ENCODE data around the gene AKR1E2. TPM values are rescaled to one million over a fixed set of nuclear protein-coding genes. Genes with fewer than 3 reads are reported as not detected.

Gene AKR1E2
- total RNA-seq, 2 donors from 2014 or later, result 1.8 to 16.2 TPM

- DNase-seq (ENCODE audit: low spot score), result peak; percentile 2
- 97% methylated on average over 23 of the region's 25 CpGs for WGBS
- no peak for TF ChIP-seq POLR2AphosphoS5 (IDR thresholded peaks at IDR 0.05)
- no peak for TF ChIP-seq POLR2A (IDR thresholded peaks at IDR 0.05)
- TF ChIP-seq, protein P1, sequence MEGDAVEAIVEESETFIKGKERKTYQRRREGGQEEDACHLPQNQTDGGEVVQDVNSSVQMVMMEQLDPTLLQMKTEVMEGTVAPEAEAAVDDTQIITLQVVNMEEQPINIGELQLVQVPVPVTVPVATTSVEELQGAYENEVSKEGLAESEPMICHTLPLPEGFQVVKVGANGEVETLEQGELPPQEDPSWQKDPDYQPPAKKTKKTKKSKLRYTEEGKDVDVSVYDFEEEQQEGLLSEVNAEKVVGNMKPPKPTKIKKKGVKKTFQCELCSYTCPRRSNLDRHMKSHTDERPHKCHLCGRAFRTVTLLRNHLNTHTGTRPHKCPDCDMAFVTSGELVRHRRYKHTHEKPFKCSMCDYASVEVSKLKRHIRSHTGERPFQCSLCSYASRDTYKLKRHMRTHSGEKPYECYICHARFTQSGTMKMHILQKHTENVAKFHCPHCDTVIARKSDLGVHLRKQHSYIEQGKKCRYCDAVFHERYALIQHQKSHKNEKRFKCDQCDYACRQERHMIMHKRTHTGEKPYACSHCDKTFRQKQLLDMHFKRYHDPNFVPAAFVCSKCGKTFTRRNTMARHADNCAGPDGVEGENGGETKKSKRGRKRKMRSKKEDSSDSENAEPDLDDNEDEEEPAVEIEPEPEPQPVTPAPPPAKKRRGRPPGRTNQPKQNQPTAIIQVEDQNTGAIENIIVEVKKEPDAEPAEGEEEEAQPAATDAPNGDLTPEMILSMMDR (IDR thresholded peaks at IDR 0.05), result no peak
Measured at GRCh38 chr10:4844864-4845263, 18.9 kb downstream of the AKR1E2 start.

DNA sequence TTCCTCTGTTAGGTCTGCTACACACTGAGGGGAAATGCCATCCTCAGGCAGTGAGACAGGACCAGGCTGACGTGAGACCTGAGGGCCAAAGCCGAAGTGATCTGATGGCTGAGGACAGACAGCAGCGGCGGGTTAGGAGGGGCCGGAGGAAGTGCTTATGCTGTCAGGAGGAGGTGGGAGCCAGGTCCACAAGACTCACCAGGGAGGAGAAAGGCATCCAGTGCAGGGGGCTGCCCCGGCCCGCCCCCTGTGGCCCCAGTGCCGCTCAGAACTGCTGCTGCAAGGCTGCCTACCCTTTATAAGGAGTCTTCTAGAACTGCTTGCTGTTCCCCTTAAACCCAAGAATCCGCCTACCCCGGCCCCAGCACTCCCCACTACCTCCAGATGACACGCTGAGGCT, 19.8 kb downstream of the AKR1E2 start:
- intact Hi-C loops (cut with DNase I), result loop anchor here (5.0 kb wide), 1 partner anchor 542 kb away; no protein-coding TSS in a partner anchor
- DNase-seq (ENCODE audit: low spot score), result peak; percentile 3
- H3K27me3 ChIP-seq (replicated peaks; ENCODE audit: insufficient read depth), result no peaks in the 10 kb centered on the region
- no peak overlapping the region for H3K27ac ChIP-seq
- H3K36me3 ChIP-seq, result no peaks in the 10 kb centered on the region
- no peak for TF ChIP-seq POLR2A (IDR thresholded peaks at IDR 0.05)
- TF ChIP-seq, protein P1 (IDR thresholded peaks at IDR 0.05), result no peak
- no peak for TF ChIP-seq POLR2AphosphoS5 (IDR thresholded peaks at IDR 0.05)
- no peak overlapping the region for H3K4me3 ChIP-seq
- no peaks in the 10 kb centered on the region for H3K4me1 ChIP-seq (replicated peaks)
- no peaks in the 10 kb centered on the region for H3K9me3 ChIP-seq
- WGBS, result 95% methylated on average over 11 of the region's 11 CpGs

More at GRCh38 chr10:4844864-4845263, 18.9 kb downstream of the AKR1E2 start:
- H3K36me3 ChIP-seq, result no peaks in the 10 kb centered on the region
- intact Hi-C loops (cut with DNase I), result loop anchor here (5.0 kb wide), 1 partner anchor 542 kb away; no protein-coding TSS in a partner anchor
- no peak overlapping the region for H3K4me3 ChIP-seq
- H3K27ac ChIP-seq, result no peak overlapping the region
- no peaks in the 10 kb centered on the region for H3K4me1 ChIP-seq (replicated peaks)
- H3K27me3 ChIP-seq (replicated peaks; ENCODE audit: insufficient read depth), result no peaks in the 10 kb centered on the region
- H3K9me3 ChIP-seq, result no peaks in the 10 kb centered on the region

DNA sequence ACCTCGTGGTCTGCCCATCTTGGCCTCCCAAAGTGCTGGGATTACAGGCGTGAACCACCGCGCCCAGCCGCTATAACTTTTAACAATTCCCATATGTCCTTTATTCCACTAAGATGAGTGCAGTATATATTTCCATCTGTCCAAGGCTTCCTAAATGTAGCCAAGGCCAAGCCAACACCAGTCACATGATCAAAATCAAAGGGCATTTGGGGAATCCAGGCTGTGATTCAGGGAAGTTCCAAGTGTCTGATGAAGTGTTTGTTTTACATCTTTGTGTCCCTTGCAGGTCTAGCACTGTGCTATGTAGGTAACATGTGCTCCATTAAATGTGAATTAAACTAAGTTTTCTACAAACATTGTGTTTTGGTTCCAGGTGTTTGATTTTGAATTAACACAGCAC, 20.8 kb downstream of the AKR1E2 start:
- TF ChIP-seq POLR2AphosphoS5 (IDR thresholded peaks at IDR 0.05) (no peak), POLR2A (IDR thresholded peaks at IDR 0.05) (no peak)
- TF ChIP-seq, protein P1 (IDR thresholded peaks at IDR 0.05), result no peak
- H3K36me3 ChIP-seq, result no peaks in the 10 kb centered on the region
- WGBS, result 78% methylated on average over 5 of the region's 5 CpGs
- no peak overlapping the region for H3K27ac ChIP-seq
- H3K9me3 ChIP-seq, result no peaks in the 10 kb centered on the region
- intact Hi-C loops (cut with DNase I), result loop anchor here (5.0 kb wide), 1 partner anchor 541 kb away; no protein-coding TSS in a partner anchor
- H3K27me3 ChIP-seq (replicated peaks; ENCODE audit: insufficient read depth), result no peaks in the 10 kb centered on the region
- no peaks in the 10 kb centered on the region for H3K4me1 ChIP-seq (replicated peaks)
- peak; percentile 1 for DNase-seq (ENCODE audit: low spot score)
- H3K4me3 ChIP-seq, result no peak overlapping the region

DNA sequence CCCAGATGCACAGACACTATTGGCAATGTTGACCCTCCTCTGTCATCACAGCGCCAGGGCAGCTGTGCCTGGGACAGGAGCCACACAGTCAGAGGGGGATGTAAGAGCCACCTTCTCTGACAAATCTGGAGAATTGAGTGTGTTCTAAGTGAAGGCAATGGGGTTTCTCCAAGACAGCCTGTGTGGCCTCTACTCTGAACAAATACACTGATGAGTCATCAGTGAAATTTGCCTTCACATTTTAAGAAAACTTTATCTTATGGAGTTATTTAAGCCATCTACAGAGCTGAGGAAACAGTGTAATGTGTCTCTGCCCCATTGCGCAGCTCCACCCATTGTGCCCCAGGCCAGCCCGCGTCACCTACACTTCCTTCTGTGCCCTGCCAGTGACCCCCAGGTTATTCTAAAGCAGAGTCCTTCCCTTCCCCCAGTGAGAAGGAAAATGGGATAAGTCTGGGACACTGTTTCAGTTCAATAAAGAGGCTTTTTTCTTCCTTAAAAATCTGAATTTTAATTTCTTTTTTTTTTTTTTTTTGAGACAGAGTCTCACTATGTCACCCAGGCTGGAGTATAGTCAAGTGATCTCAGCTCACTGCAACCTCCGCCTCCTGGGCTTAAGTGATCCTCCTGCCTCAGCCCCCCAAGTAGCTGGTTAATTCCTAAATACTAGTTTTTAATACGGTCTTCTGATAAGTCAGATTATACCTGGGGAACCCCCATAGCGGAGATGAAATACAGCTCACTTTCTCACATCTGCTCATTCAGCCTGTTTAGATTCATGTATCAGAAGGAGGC, 21.8 kb downstream of the AKR1E2 start:
- Histone ChIP-seq H3K4me1 (replicated peaks) (no peaks in the 10 kb centered on the region), H3K27ac (no peak overlapping the region), H3K27me3 (replicated peaks; ENCODE audit: insufficient read depth) (no peaks in the 10 kb centered on the region), H3K4me3 (no peak overlapping the region), H3K36me3 (no peaks in the 10 kb centered on the region), H3K9me3 (no peaks in the 10 kb centered on the region)
- peak; percentile 2 for DNase-seq (ENCODE audit: low spot score)
- no peak for TF ChIP-seq POLR2A (IDR thresholded peaks at IDR 0.05)
- no peak for TF ChIP-seq POLR2AphosphoS5 (IDR thresholded peaks at IDR 0.05)
- TF ChIP-seq, protein P1 (IDR thresholded peaks at IDR 0.05), result no peak
- 77% methylated on average over 7 of the region's 7 CpGs for WGBS
- intact Hi-C loops (cut with DNase I), result loop anchor here (2.0 to 5.0 kb wide), 2 partner anchors 247 to 540 kb away; partner anchors contain the start of gene AKR1C3
